ENCODE results near the gene CYP1B1. TPM values are rescaled to one million over a fixed set of nuclear protein-coding genes. Genes with fewer than 3 reads are reported as not detected.

The CYP1B1 gene
- polyA plus RNA-seq, 1 experiment = 7.8 TPM

- TF ChIP-seq CTCF (IDR thresholded peaks at IDR 0.05; ENCODE audit: low read depth, low read length) = no peak
- DNase-seq (ENCODE audit: low read depth, low spot score) = no peak
- POLR2A ChIA-PET = no interaction called here
- no peak overlapping the region for H3K27ac ChIP-seq (ENCODE audit: low read depth, low read length)
- no peak overlapping the region for H3K4me3 ChIP-seq (ENCODE audit: low read depth, low read length)
- no peaks in the 10 kb centered on the region for H3K9me3 ChIP-seq (ENCODE audit: control insufficient read depth, insufficient read depth, low read length)
- H3K27me3 ChIP-seq (ENCODE audit: control insufficient read depth, insufficient read depth, low read length) = peaks cover 2% of the 10 kb centered on the region
- CTCF ChIA-PET = no interaction called here
Measured at GRCh38 chr2:38060236-38061018, 15.5 kb downstream of the CYP1B1 start.

GRCh38 chr2:38057651-38058410 is 18.1 kb downstream of the CYP1B1 start:
- Histone ChIP-seq H3K27me3 (ENCODE audit: control insufficient read depth, insufficient read depth, low read length) (peaks cover 2% of the 10 kb centered on the region), H3K4me3 (ENCODE audit: low read depth, low read length) (no peak overlapping the region), H3K27ac (ENCODE audit: low read depth, low read length) (no peak overlapping the region), H3K9me3 (ENCODE audit: control insufficient read depth, insufficient read depth, low read length) (no peaks in the 10 kb centered on the region)
- DNase-seq (ENCODE audit: low read depth, low spot score) = no peak
- POLR2A ChIA-PET = no interaction called here
- CTCF ChIA-PET = no interaction called here
- TF ChIP-seq CTCF (IDR thresholded peaks at IDR 0.05; ENCODE audit: low read depth, low read length) = no peak

GRCh38 chr2:38056216-38056615 is 19.7 kb downstream of the CYP1B1 start:
- TF ChIP-seq CTCF (IDR thresholded peaks at IDR 0.05; ENCODE audit: low read depth, low read length) = no peak
- H3K27me3 ChIP-seq (ENCODE audit: control insufficient read depth, insufficient read depth, low read length) = peaks cover 6% of the 10 kb centered on the region
- no peak overlapping the region for H3K27ac ChIP-seq (ENCODE audit: low read depth, low read length)
- CTCF ChIA-PET = no interaction called here
- POLR2A ChIA-PET = no interaction called here
- no peak for DNase-seq (ENCODE audit: low read depth, low spot score)
- no peaks in the 10 kb centered on the region for H3K9me3 ChIP-seq (ENCODE audit: control insufficient read depth, insufficient read depth, low read length)
- no peak overlapping the region for H3K4me3 ChIP-seq (ENCODE audit: low read depth, low read length)

- POLR2A ChIA-PET = no interaction called here
- no peak overlapping the region for H3K27ac ChIP-seq (ENCODE audit: low read depth, low read length)
- no peak for DNase-seq (ENCODE audit: low read depth, low spot score)
- TF ChIP-seq CTCF (IDR thresholded peaks at IDR 0.05; ENCODE audit: low read depth, low read length) = no peak
- peaks cover 10% of the 10 kb centered on the region for H3K27me3 ChIP-seq (ENCODE audit: control insufficient read depth, insufficient read depth, low read length)
- no peaks in the 10 kb centered on the region for H3K9me3 ChIP-seq (ENCODE audit: control insufficient read depth, insufficient read depth, low read length)
- H3K4me3 ChIP-seq (ENCODE audit: low read depth, low read length) = no peak overlapping the region
- CTCF ChIA-PET = interaction anchor here (1.0 kb wide), 1 partner anchor 30 kb away, joined by 3 read pairs; the partner anchor contains the start of gene CYP1B1
Measured at GRCh38 chr2:38045811-38046210, 30.1 kb downstream of the CYP1B1 start.
